ENCODE measurements around the gene CLCN6. TPM values are rescaled to one million over a fixed set of nuclear protein-coding genes. Genes with fewer than 3 reads are reported as not detected.

The CLCN6 gene
- total RNA-seq, 1 experiment from 2014 or later: 6.1 TPM

DNA sequence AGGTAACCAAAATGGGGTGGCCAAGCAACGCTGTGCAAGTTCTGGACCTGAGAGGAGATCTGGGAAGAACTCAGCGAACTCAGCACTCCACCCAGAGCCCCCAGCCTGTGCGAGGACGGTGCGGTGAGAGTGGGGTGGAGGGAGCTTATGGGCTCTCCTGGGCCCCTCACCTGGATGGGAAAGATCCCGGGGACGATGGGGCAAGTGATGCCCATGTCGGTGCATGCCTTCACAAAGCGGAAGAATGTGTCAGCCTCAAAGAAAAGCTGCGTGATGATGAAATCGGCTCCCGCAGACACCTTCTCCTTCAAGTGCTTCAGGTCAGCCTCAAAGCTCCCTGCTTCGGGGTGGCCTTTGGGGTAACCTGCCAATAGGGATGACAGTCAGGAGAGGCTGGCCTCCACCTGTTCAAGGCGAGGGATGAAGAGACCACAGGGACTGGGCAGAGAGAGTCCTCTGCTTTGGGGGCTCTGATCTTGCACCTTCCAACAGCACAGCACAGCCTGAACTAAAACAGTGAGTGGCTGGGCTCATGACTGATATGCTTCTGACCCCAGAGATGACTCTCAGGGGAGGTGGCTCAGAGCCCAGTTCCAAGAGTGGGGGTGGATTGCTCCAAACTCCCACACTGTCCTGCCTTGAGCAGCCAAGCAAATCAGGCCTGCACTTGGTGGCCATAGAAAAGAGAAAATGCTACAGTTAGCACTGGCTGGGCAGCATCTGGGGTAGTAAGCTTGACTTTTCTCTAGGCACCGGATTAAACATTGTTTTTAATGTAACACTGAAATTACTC lies 9.8 kb upstream of the CLCN6 start:
- intact Hi-C loops (cut with micrococcal nuclease): no loop called here

DNA sequence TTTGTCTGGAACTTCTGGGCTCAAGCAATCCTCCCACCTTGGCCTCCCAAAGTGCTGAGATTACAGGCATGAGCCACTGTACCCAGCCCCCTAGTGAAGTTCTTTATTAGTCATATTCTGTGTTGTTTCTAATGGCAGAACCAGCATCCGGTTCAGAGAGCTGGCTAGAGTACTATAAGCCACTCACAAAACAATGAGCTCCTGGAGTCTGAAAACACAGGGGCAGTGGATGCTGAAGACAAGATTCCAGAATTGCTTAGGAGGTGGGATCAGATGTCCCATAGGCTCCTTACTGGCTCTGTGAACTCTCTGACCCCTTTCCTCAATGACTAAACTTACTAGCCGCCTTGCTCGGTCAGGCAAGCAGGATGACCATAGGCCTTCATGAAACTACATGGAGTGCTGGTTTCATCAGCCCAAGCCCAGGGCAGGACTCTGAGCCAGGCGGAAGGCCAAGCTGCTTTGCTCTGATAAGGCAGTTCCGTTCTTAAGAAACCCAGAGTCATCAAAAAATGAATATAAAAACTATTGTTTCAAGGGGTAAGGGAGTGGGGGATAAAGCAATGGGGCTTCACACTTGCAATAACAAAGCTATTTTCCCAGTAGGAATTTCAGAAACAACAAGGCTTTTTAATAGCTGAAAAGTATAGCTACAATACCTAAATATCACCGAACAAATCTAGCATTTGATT lies 8.3 kb upstream of the CLCN6 start:
- H3K9ac ChIP-seq (ENCODE audit: low read length): no peak overlapping the region
- H3K4me3 ChIP-seq (ENCODE audit: low read length): no peak overlapping the region
- H3K9me2 ChIP-seq (replicated peaks; ENCODE audit: low read length): no peaks in the 10 kb centered on the region
- no peaks in the 10 kb centered on the region for H3F3A ChIP-seq (ENCODE audit: low read length, unreplicated experiment)
- intact Hi-C loops (cut with micrococcal nuclease): no loop called here
- peaks cover 8% of the 10 kb centered on the region for H3K4me1 ChIP-seq (ENCODE audit: insufficient read depth, low read length)
- ChIA-PET POLR2A (ENCODE audit: unreplicated experiment) (interaction anchor here (0.6 kb wide), 1 partner anchor 24 kb away, joined by 3 read pairs; no protein-coding TSS in a partner anchor), CTCF (no interaction called here)
- TF ChIP-seq EZH2phosphoT487 (IDR thresholded peaks at IDR 0.05; ENCODE audit: borderline replicate concordance, low read length) (no peak), EZH2 (IDR thresholded peaks at IDR 0.05; ENCODE audit: low read length, unreplicated experiment) (no peak)
- no peaks in the 10 kb centered on the region for H4K20me1 ChIP-seq (ENCODE audit: low read length)
- no peaks in the 10 kb centered on the region for H3K27me3 ChIP-seq (ENCODE audit: low read length)
- ATAC-seq: no peak
- no peak for DNase-seq
- no peaks in the 10 kb centered on the region for H3K79me2 ChIP-seq (ENCODE audit: low read length)
- H3K36me3 ChIP-seq (ENCODE audit: low read depth, low read length): no peaks in the 10 kb centered on the region
- H3K9me3 ChIP-seq (ENCODE audit: low read length): no peaks in the 10 kb centered on the region
- H3K4me2 ChIP-seq (ENCODE audit: low read length): no peak overlapping the region
- no peak overlapping the region for H2AFZ ChIP-seq (ENCODE audit: low read length)
- BruUV-seq (replicated peaks): no TSS peak
- no peak overlapping the region for H3K27ac ChIP-seq (ENCODE audit: low read length)

More for the DNA sequence above, 9.8 kb upstream of the CLCN6 start:
- Histone ChIP-seq H3K79me2 (ENCODE audit: low read length) (no peaks in the 10 kb centered on the region), H3K9me2 (replicated peaks; ENCODE audit: low read length) (no peaks in the 10 kb centered on the region), H3K9me3 (ENCODE audit: low read length) (no peaks in the 10 kb centered on the region), H3K4me1 (ENCODE audit: insufficient read depth, low read length) (peaks cover 5% of the 10 kb centered on the region), H4K20me1 (ENCODE audit: low read length) (no peaks in the 10 kb centered on the region), H3K4me3 (ENCODE audit: low read length) (no peak overlapping the region), H3K27me3 (ENCODE audit: low read length) (no peaks in the 10 kb centered on the region), H3K27ac (ENCODE audit: low read length) (no peak overlapping the region), H2AFZ (ENCODE audit: low read length) (no peak overlapping the region), H3K9ac (ENCODE audit: low read length) (no peak overlapping the region), H3K4me2 (ENCODE audit: low read length) (no peak overlapping the region), H3K36me3 (ENCODE audit: low read depth, low read length) (no peaks in the 10 kb centered on the region), H3F3A (ENCODE audit: low read length, unreplicated experiment) (no peaks in the 10 kb centered on the region)
- TF ChIP-seq EZH2phosphoT487 (IDR thresholded peaks at IDR 0.05; ENCODE audit: borderline replicate concordance, low read length) (no peak), EZH2 (IDR thresholded peaks at IDR 0.05; ENCODE audit: low read length, unreplicated experiment) (no peak)
- TF ChIP-seq, protein P1, sequence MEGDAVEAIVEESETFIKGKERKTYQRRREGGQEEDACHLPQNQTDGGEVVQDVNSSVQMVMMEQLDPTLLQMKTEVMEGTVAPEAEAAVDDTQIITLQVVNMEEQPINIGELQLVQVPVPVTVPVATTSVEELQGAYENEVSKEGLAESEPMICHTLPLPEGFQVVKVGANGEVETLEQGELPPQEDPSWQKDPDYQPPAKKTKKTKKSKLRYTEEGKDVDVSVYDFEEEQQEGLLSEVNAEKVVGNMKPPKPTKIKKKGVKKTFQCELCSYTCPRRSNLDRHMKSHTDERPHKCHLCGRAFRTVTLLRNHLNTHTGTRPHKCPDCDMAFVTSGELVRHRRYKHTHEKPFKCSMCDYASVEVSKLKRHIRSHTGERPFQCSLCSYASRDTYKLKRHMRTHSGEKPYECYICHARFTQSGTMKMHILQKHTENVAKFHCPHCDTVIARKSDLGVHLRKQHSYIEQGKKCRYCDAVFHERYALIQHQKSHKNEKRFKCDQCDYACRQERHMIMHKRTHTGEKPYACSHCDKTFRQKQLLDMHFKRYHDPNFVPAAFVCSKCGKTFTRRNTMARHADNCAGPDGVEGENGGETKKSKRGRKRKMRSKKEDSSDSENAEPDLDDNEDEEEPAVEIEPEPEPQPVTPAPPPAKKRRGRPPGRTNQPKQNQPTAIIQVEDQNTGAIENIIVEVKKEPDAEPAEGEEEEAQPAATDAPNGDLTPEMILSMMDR (conservative IDR thresholded peaks at IDR 0.05; ENCODE audit: low read depth, low read length): no peak
- no TSS peak for BruUV-seq (replicated peaks)
- ATAC-seq (no peak), DNase-seq (no peak)
- ChIA-PET CTCF (no interaction called here), POLR2A (ENCODE audit: unreplicated experiment) (no interaction called here)

DNA sequence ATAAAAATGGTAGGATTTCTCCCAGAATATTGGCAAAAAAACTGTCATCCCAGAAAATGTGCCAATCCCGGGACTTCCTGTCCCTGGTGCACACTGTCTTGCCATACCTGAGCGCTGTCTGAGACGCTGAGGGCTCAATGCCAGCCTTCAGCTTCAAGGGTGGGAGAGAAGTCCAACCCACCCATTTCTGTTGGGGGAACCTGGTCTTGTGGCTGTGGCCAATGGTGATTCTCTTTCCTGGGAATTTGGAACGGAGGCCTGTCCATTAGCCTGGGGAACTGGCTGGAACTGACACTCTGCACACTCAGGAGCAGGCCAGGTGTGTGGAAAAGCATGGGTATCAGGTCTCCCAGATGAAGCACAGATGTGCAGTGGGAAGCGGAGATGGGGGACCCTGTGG lies 6.9 kb upstream of the CLCN6 start:
- no TSS peak for BruUV-seq (replicated peaks)
- no peak overlapping the region for H3K4me3 ChIP-seq (ENCODE audit: low read length)
- CTCF ChIA-PET: no interaction called here
- peaks cover 21% of the 10 kb centered on the region for H3K4me1 ChIP-seq (ENCODE audit: insufficient read depth, low read length)
- no peak overlapping the region for H2AFZ ChIP-seq (ENCODE audit: low read length)
- no peaks in the 10 kb centered on the region for H3K36me3 ChIP-seq (ENCODE audit: low read depth, low read length)
- DNase-seq: no peak
- intact Hi-C loops (cut with micrococcal nuclease): no loop called here
- TF ChIP-seq, protein P1 (conservative IDR thresholded peaks at IDR 0.05; ENCODE audit: low read depth, low read length): no peak
- TF ChIP-seq EZH2 (IDR thresholded peaks at IDR 0.05; ENCODE audit: low read length, unreplicated experiment) (no peak), EZH2phosphoT487 (IDR thresholded peaks at IDR 0.05; ENCODE audit: borderline replicate concordance, low read length) (no peak)
- no peaks in the 10 kb centered on the region for H3K27me3 ChIP-seq (ENCODE audit: low read length)
- H3K9me2 ChIP-seq (replicated peaks; ENCODE audit: low read length): no peaks in the 10 kb centered on the region
- H3K9me3 ChIP-seq (ENCODE audit: low read length): no peaks in the 10 kb centered on the region
- no peak overlapping the region for H3K4me2 ChIP-seq (ENCODE audit: low read length)
- no peaks in the 10 kb centered on the region for H3K79me2 ChIP-seq (ENCODE audit: low read length)
- H3F3A ChIP-seq (ENCODE audit: low read length, unreplicated experiment): no peaks in the 10 kb centered on the region
- POLR2A ChIA-PET (ENCODE audit: unreplicated experiment): no interaction called here
- no peak overlapping the region for H3K9ac ChIP-seq (ENCODE audit: low read length)
- no peak overlapping the region for H3K27ac ChIP-seq (ENCODE audit: low read length)
- no peak for ATAC-seq
- no peaks in the 10 kb centered on the region for H4K20me1 ChIP-seq (ENCODE audit: low read length)

All from PC-3 (cell line).